Measurements from ENCODE around the gene COL9A1.

DNA sequence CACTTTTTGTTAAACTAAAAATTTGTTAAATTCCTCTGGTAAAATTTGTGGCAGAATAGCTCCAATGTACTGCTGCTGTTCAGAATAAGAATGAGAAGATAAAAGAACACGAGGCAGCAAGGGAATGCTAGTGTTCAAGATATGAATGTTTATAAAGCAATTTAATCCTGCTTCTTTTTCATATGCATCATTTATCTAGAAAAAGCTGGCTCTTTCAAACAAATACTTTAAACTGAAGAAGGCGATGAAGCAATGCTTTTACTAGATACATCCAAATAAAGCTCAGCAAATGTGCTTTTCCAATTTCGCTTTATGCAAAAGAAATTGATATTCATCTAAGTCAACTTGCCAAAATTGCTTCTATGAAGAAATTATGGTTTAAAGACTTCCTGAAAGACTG, 66.5 kb downstream of the COL9A1 start:
- TF ChIP-seq, protein P1, sequence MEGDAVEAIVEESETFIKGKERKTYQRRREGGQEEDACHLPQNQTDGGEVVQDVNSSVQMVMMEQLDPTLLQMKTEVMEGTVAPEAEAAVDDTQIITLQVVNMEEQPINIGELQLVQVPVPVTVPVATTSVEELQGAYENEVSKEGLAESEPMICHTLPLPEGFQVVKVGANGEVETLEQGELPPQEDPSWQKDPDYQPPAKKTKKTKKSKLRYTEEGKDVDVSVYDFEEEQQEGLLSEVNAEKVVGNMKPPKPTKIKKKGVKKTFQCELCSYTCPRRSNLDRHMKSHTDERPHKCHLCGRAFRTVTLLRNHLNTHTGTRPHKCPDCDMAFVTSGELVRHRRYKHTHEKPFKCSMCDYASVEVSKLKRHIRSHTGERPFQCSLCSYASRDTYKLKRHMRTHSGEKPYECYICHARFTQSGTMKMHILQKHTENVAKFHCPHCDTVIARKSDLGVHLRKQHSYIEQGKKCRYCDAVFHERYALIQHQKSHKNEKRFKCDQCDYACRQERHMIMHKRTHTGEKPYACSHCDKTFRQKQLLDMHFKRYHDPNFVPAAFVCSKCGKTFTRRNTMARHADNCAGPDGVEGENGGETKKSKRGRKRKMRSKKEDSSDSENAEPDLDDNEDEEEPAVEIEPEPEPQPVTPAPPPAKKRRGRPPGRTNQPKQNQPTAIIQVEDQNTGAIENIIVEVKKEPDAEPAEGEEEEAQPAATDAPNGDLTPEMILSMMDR (IDR thresholded peaks at IDR 0.05) = no peak
- TF ChIP-seq POLR2A (IDR thresholded peaks at IDR 0.05) = no peak
